ENCODE results near the gene ZNF784.
"Not testable (repeated sequence)": the region's sequence is repeated elsewhere in the genome, so short reads cannot be mapped to it uniquely, and the experiment has no call there.

The ZNF784 gene

GRCh38 chr19:55585658-55586339 is 38.6 kb downstream of the ZNF784 start:
- ATAC-seq (peak; percentile 27), DNase-seq (peak; percentile 67)
- H3K4me1 Mint-ChIP-seq: peaks cover 41% of the 10 kb centered on the region
- no peak overlapping the region for H3K27ac Mint-ChIP-seq
- H3K27me3 Mint-ChIP-seq: peaks cover 2% of the 10 kb centered on the region
- no peaks in the 10 kb centered on the region for H3K9me3 Mint-ChIP-seq
- H3K36me3 Mint-ChIP-seq (ENCODE audit: low read depth): no peaks in the 10 kb centered on the region
- H3K4me3 Mint-ChIP-seq: peak overlapping the region; percentile 61

GRCh38 chr19:55584871-55585270 is 39.5 kb downstream of the ZNF784 start:
- Mint-ChIP-seq H3K27me3 (peaks cover 2% of the 10 kb centered on the region), H3K9me3 (no peaks in the 10 kb centered on the region), H3K4me1 (peaks cover 42% of the 10 kb centered on the region), H3K36me3 (ENCODE audit: low read depth) (peaks cover under 1% of the 10 kb centered on the region), H3K4me3 (no peak overlapping the region), H3K27ac (no peak overlapping the region)
- no peak for ATAC-seq
- DNase-seq: no peak

DNA sequence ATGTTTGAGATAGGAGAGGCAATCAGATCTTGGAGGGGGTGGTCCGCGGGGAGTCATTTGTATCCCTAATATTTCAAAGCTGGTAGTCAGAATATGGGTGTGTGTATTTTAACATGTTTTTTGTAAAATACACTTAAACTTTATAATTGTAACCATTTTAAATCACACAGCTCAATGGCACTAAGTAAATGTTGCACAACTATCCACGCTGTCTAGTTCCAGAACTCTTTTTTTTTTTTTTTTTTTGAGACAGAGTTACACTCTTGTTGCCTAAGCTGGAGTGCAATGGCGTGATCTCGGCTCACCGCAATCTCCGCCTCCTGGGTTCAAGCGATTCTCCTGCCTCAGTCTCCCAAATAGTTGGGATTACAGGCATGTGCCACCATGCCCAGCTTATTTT is 40.5 kb downstream of the ZNF784 start:
- H3K9me3 Mint-ChIP-seq; DNase-seq; H3K4me3 Mint-ChIP-seq; H3K27ac Mint-ChIP-seq; ATAC-seq; H3K27me3 Mint-ChIP-seq; H3K36me3 Mint-ChIP-seq (ENCODE audit: low read depth): not testable (repeated sequence)
- peaks cover 45% of the 10 kb centered on the region for H3K4me1 Mint-ChIP-seq

GRCh38 chr19:55582284-55582683 is 42.1 kb downstream of the ZNF784 start:
- ATAC-seq; DNase-seq; H3K9me3 Mint-ChIP-seq; H3K27ac Mint-ChIP-seq; H3K4me3 Mint-ChIP-seq; H3K36me3 Mint-ChIP-seq (ENCODE audit: low read depth); H3K27me3 Mint-ChIP-seq: not testable (repeated sequence)
- H3K4me1 Mint-ChIP-seq: peaks cover 36% of the 10 kb centered on the region

DNA sequence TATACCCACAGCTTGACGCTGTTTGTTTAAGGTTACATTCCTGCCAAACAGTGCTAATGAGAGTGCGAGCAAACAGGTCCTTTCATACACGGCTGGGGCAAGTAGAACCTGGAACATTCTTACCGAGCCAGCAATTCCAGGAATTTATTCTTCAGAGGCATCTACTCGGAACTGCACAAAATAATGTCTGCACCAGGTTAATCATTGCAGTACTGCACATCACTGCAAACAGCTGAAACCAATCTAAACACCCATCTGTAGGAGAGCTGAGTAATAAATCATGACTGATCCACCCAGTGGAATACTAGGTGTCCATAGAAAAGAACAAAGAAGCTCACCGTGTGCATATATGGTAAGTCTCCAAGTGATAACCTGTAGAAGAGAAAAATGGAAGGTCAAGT is 42.5 kb downstream of the ZNF784 start:
- no peak for DNase-seq

GRCh38 chr19:55581145-55581822 is 43.1 kb downstream of the ZNF784 start:
- Mint-ChIP-seq H3K36me3 (ENCODE audit: low read depth) (peaks cover 15% of the 10 kb centered on the region), H3K27me3 (peaks cover 2% of the 10 kb centered on the region), H3K9me3 (no peaks in the 10 kb centered on the region), H3K4me3 (peak overlapping the region; percentile 92), H3K27ac (peak overlapping the region; percentile 9), H3K4me1 (peaks cover 26% of the 10 kb centered on the region)
- DNase-seq (peak; percentile 30), ATAC-seq (no peak)

More for the DNA sequence above, 42.5 kb downstream of the ZNF784 start:
- ATAC-seq: no peak
- Mint-ChIP-seq H3K4me3 (no peak overlapping the region), H3K4me1 (peaks cover 32% of the 10 kb centered on the region), H3K9me3 (no peaks in the 10 kb centered on the region), H3K27me3 (peaks cover 2% of the 10 kb centered on the region), H3K27ac (no peak overlapping the region), H3K36me3 (ENCODE audit: low read depth) (peaks cover 12% of the 10 kb centered on the region)

- H3K36me3 Mint-ChIP-seq (ENCODE audit: low read depth): peaks cover 17% of the 10 kb centered on the region
- peaks cover 21% of the 10 kb centered on the region for H3K4me1 Mint-ChIP-seq
- peak; percentile 68 for ATAC-seq
- peak; percentile 88 for DNase-seq
- H3K27me3 Mint-ChIP-seq: no peaks in the 10 kb centered on the region
- peak within 1 kb of the TSS; percentile 92 for H3K4me3 Mint-ChIP-seq
- H3K9me3 Mint-ChIP-seq: no peaks in the 10 kb centered on the region
- H3K27ac Mint-ChIP-seq: peak within 1 kb of the TSS; percentile 94
Observed at GRCh38 chr19:55580628-55581144, 43.7 kb downstream of the ZNF784 start, which contains the start of gene ZNF579. ZNF579 (minus strand) TSS chr19:55580848; CDS start chr19:55579639, 1,209 bp downstream.

- H3K27me3 Mint-ChIP-seq: no peaks in the 10 kb centered on the region
- peak overlapping the region; percentile 94 for H3K27ac Mint-ChIP-seq
- no peak for DNase-seq
- peak overlapping the region; percentile 92 for H3K4me3 Mint-ChIP-seq
- H3K4me1 Mint-ChIP-seq: peaks cover 16% of the 10 kb centered on the region
- peaks cover 17% of the 10 kb centered on the region for H3K36me3 Mint-ChIP-seq (ENCODE audit: low read depth)
- no peaks in the 10 kb centered on the region for H3K9me3 Mint-ChIP-seq
- peak; percentile 35 for ATAC-seq
Observed at GRCh38 chr19:55579766-55580621, 44.4 kb downstream of the ZNF784 start.

- Mint-ChIP-seq H3K9me3 (no peaks in the 10 kb centered on the region), H3K27me3 (no peaks in the 10 kb centered on the region), H3K36me3 (ENCODE audit: low read depth) (peaks cover 17% of the 10 kb centered on the region), H3K27ac (peak overlapping the region; percentile 94), H3K4me3 (peak overlapping the region; percentile 92), H3K4me1 (peaks cover 16% of the 10 kb centered on the region)
- ATAC-seq (no peak), DNase-seq (no peak)
Observed at GRCh38 chr19:55578761-55579747, 45.3 kb downstream of the ZNF784 start.

- Mint-ChIP-seq H3K36me3 (ENCODE audit: low read depth) (peaks cover 17% of the 10 kb centered on the region), H3K4me1 (peaks cover 16% of the 10 kb centered on the region)
- ATAC-seq: no peak
Observed at GRCh38 chr19:55578031-55578760, 46.2 kb downstream of the ZNF784 start.

DNA sequence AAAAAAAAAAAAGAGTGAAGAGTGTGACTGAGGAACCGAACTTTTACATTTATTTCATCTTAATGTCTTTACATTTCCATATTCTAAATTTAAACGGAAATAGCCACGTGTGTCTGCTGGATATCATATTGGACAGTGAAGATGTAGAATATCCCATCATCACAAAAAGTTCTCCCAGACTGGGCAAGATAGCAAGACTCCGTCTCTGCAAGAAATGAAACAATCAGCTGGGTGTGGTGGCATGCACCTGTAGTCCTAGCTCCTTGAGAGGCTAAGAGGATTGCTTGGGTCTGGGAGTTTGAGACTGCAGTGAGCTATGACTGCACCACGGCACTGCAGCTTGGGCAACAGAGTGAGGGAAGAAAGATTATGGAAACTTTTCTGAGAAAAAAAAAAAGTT is 47.6 kb downstream of the ZNF784 start:
- Mint-ChIP-seq H3K9me3 (no peaks in the 10 kb centered on the region), H3K27me3 (no peaks in the 10 kb centered on the region), H3K4me3 (no peak overlapping the region), H3K4me1 (peaks cover 12% of the 10 kb centered on the region), H3K27ac (no peak overlapping the region), H3K36me3 (ENCODE audit: low read depth) (peaks cover 17% of the 10 kb centered on the region)
- DNase-seq (no peak), ATAC-seq (no peak)

More at GRCh38 chr19:55578031-55578760, 46.2 kb downstream of the ZNF784 start:
- no peak for DNase-seq
- H3K27me3 Mint-ChIP-seq: no peaks in the 10 kb centered on the region
- H3K4me3 Mint-ChIP-seq: no peak overlapping the region
- H3K9me3 Mint-ChIP-seq: no peaks in the 10 kb centered on the region
- H3K27ac Mint-ChIP-seq: no peak overlapping the region

- DNase-seq, H3K27me3 Mint-ChIP-seq, H3K27ac Mint-ChIP-seq, H3K9me3 Mint-ChIP-seq, ATAC-seq, H3K4me1 Mint-ChIP-seq, H3K4me3 Mint-ChIP-seq: not testable (repeated sequence)
- peaks cover 12% of the 10 kb centered on the region for H3K36me3 Mint-ChIP-seq (ENCODE audit: low read depth)
Observed at GRCh38 chr19:55573929-55574328, 50.4 kb downstream of the ZNF784 start.
